Mesenteric fat pad (tissue), 1 donor: Measurements from ENCODE around the gene LTBP1. TPM values are rescaled to one million over a fixed set of nuclear protein-coding genes. Genes with fewer than 3 reads are reported as not detected.
"Not testable (repeated sequence)": the region's sequence is repeated elsewhere in the genome, so short reads cannot be mapped to it uniquely, and the experiment has no call there.

Experiments
- DNase-seq: peaks from one replicate; pipeline ENCODE4 v3.0.0-alpha.2; 2020; ENCODE audit warnings: low spot score
- long read RNA-seq: library from polyadenylated mRNA; unstranded; transcript quantifications from one replicate; pipeline ENCODE4 v2.0.0, GENCODE V29; 2020
- total RNA-seq: library from RNA; stranded (reverse); fragmentation: NEBNext Ultra II Directional; extraction: Animal tissue kit (Norgen Biotek cat#: 25700); gene quantifications from one replicate; pipeline ENCODE4 v1.2.1, GENCODE V29; 2021
- donor health status: DM: yes; HTN: yes; CAD: no.

The LTBP1 gene, protein sequence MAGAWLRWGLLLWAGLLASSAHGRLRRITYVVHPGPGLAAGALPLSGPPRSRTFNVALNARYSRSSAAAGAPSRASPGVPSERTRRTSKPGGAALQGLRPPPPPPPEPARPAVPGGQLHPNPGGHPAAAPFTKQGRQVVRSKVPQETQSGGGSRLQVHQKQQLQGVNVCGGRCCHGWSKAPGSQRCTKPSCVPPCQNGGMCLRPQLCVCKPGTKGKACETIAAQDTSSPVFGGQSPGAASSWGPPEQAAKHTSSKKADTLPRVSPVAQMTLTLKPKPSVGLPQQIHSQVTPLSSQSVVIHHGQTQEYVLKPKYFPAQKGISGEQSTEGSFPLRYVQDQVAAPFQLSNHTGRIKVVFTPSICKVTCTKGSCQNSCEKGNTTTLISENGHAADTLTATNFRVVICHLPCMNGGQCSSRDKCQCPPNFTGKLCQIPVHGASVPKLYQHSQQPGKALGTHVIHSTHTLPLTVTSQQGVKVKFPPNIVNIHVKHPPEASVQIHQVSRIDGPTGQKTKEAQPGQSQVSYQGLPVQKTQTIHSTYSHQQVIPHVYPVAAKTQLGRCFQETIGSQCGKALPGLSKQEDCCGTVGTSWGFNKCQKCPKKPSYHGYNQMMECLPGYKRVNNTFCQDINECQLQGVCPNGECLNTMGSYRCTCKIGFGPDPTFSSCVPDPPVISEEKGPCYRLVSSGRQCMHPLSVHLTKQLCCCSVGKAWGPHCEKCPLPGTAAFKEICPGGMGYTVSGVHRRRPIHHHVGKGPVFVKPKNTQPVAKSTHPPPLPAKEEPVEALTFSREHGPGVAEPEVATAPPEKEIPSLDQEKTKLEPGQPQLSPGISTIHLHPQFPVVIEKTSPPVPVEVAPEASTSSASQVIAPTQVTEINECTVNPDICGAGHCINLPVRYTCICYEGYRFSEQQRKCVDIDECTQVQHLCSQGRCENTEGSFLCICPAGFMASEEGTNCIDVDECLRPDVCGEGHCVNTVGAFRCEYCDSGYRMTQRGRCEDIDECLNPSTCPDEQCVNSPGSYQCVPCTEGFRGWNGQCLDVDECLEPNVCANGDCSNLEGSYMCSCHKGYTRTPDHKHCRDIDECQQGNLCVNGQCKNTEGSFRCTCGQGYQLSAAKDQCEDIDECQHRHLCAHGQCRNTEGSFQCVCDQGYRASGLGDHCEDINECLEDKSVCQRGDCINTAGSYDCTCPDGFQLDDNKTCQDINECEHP (N-terminal part only)
- total RNA-seq = 15.4 TPM
- long read RNA-seq, partial matches to known transcripts = 5 of 5 reads
- long read RNA-seq, other reads (novel, unspliced or antisense) = 0 of 5 reads

DNA sequence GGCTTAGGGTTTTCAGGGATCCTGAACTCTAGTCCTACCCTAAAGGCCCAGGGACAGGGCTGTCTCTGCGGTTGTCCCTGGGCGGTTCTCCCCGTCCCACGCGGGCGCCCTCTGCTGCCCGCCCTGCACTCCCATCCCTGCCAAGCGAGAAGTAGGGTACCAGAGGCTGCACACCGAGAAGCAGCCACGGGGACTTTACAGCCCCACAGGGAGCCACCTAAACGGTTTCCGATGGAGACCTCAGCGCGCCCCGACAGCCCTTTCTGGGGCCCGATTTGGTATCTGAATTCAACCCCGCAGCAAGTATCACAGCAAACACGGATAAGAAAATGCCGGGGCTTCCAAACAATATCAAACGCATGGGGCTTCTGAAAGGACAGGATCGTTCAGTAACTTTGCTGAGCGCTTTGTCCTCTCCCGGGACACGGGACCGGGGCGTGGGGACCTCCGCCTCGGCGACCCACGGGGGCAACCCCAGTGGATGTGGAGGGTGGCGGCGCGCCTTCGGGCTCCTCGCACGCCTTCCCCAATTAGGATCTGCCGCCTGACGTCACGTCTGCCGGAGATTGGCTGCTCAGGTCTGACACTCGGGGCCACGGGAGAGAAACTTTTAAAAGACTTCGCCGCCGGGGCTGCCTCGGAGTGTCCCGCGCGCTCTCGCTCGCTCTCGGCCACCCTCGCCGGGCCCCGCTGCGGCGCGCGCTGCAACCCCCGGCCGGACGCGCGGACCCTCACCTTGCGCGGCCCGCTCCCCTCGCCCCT lies at the start of gene LTBP1:
Gene LTBP1, plus strand, starts transcription at position 640 of the 762 bp plus-strand sequence. CDS start 372 bp downstream, outside the sequence.
- DNase-seq = no peak

DNA sequence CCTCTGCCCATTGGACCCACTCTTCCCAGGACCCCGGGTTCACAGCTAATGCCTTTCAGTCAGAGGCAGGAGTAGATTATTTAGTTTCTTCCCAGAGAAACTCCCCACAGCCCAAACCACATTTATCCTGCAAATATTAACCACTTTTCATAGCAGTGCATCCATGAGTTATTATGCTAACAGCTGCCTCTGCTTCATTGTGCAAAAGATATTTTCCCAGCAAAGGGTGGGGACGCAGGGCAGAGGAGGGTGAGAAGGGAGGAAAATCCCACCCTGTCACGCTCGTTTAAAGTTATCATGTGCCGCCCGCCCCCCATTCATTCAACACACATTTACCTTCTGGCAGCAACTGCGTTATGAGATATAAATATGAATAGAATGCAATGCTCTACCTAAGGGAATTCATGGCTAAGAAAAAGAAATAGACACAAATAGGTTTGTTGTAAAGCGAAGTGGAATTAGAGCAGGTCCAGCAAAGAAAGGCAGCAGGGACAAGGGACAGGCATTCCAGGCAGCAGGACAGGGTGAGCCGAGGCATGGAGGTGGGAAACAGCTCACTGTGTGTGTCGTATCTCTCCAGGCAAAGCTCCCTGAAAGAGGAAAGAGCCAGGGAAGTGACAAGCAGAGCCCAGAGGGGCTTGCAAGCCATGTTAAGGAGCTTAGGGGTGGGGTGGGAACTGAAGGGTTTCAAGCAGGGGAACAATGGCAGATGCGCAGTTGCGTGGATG lies 46.3 kb upstream of the LTBP1 start:
- no peak for DNase-seq

- no peak for DNase-seq
Measured at GRCh38 chr2:32901313-32901712, 45.4 kb upstream of the LTBP1 start.

DNA sequence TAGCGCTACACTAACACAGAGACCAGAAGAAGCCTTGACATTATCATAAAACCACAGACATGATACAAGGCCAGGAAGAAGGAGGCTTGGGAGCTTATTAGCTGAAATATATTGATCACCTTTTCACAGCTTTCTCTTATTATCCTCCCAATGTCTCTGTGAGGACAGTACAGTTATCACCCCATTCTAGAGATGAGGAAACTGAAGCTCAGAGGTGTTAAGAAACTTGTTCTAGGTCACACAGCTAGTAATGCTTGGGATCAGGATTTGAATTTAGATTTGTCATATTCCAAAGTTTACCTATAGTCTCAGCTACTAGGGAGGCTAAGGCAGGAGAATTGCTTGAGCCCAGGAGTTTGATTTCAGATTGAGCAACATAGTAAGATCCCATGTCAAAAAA lies 44.6 kb upstream of the LTBP1 start:
- DNase-seq = no peak

DNA sequence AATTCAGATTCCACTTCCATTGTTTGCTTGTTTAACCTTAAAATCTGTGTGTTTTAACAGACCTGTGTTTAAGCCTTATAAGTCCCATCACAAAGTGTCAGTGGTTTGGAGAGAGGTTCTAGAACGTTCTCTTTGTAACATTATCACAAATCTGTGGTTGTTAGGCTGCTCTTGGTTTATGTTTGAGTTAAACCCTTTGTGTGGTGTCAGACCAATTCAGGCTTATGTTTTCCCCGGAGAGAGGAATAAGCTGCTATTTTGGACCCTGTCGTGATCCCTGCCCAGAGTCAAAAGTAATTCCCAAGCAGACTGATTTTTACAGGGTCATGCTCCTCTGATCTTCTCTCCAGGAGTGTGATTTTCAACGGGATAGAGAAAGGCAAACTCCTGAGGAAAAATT lies 43.8 kb upstream of the LTBP1 start:
- DNase-seq = no peak

- no peak for DNase-seq
Measured at GRCh38 chr2:32904074-32904473, 42.7 kb upstream of the LTBP1 start.

GRCh38 chr2:32904751-32905150 lies 42.0 kb upstream of the LTBP1 start:
- no peak for DNase-seq

DNA sequence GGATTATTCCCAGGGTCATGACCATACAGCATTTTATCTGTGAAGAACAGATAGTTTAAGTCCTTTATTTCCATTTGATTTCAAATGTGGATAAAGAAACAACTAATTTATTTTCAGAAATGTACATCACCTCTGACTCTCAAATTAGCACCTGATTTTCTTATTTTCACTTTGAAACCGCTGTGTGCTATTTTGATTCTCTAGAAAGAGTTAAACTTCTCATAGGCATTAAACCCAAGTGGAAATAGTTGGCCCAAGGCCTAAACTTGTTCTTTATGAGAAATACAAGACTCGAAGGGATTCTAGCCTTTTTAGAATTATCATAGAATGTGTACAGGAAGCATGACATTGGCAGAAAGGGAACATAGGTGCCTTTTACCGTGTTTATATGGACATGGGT lies 41.5 kb upstream of the LTBP1 start:
- no peak for DNase-seq

DNA sequence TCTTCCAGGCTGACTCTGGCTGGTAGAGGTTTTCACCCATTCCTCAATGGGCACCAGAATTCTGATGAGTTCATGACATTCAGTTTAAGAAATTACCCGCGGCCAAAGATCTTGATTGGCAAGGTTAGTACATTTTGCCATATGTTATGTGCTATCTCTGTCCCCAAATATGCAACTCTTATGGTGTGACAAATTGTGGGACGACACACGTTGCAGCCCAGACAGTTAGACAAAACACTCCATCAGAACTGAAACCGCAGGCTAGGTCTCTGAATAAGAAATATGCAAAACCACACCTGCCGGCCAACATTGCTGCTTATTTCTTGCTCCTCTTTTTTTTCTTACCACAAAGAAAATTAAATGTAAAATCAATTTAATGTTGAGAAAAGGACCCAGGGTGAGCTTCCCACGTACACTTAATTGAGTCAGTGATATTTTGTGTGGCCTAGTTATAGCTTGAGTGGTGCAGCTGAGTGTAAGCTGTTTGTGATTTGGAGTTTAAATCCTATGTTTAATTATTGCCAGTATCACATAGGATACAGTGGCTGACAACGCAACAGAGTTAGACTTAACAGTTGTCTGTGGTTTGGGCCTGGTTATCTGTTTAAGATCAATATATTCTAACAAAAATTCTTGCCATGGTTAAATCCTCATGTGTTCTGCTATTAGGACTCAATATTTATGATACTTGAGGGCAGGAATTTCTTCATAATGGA lies 35.7 kb upstream of the LTBP1 start:
- DNase-seq = no peak

- DNase-seq = no peak
Measured at GRCh38 chr2:32915694-32916093, 31.1 kb upstream of the LTBP1 start.

DNA sequence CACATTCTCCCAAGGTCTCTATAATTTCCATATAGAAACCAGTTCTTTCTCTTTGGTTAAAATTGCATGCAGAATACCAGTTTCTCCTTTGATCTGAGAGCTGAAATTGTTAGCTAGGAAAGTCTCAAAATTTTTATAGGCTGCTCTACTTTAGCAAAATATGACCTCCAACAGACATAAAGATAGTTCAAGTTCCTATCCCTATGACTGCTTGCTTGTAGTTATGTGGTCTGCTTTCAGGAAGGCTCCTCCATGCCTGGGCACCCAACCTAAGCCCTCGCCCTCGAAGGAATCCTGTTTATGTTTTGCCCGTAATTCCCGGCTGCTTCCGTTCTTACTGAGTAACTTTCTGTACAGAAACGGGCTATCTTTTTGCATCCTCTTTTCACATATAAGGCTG lies 28.0 kb upstream of the LTBP1 start:
- no peak for DNase-seq

DNA sequence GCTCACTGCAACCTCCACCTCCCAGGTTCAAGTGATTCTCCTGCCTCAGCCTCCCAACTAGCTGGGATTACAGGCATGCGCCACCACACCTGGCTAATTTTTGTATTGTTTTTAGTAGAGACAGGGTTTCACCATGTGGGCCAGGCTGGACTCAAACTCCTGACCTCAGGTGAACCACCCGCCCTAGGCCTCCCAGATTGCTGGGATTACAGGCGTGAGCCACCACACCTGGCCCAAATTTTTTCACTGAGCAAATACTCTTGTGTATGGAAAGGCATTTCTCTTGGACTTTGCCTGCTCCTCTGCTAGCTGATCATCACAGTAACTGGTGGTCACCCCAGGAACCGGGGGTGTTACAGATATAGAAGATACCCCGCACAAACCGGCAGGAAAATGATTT lies 26.9 kb upstream of the LTBP1 start:
- not testable (repeated sequence) for DNase-seq

DNA sequence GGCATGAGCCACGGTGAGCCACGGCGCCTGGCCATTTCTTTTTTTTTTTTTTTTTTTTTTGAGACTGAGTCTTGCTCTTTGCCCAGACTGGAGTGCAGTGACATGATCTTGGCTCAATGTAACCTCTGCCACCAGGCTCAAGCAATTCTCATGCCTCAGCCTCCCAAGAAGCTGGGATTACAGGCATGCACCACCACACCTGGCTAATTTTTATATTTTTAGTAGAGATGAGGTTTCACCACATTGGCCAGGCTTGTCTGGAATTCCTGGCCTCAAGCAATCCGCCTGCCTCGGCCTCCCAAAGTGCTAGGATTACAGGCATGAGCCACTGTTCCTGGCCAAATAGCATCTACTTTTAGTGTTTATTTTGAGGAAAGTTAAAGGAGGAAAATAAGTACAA lies 25.3 kb upstream of the LTBP1 start:
- not testable (repeated sequence) for DNase-seq

DNA sequence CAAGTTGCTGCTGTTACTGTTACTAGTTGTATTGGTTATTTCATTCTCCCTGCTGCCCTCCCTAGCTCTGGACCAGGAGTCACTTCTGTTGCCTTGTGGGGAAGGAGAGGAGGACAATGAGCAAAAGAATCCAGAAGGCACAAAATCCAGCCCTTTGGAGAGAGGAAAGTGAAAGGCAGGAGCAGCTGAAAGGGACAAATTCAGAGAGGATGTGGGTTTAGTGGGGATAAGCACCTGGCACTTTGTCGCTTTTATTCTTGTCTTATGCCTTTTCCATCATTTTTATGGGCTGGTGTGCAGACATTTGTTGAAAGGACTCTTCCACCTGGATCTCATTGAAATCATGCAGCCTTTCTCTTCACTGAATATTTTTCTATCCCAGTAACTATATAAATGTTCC lies 24.3 kb upstream of the LTBP1 start:
- no peak for DNase-seq

GRCh38 chr2:32923109-32923508 lies 23.6 kb upstream of the LTBP1 start:
- DNase-seq = no peak

DNA sequence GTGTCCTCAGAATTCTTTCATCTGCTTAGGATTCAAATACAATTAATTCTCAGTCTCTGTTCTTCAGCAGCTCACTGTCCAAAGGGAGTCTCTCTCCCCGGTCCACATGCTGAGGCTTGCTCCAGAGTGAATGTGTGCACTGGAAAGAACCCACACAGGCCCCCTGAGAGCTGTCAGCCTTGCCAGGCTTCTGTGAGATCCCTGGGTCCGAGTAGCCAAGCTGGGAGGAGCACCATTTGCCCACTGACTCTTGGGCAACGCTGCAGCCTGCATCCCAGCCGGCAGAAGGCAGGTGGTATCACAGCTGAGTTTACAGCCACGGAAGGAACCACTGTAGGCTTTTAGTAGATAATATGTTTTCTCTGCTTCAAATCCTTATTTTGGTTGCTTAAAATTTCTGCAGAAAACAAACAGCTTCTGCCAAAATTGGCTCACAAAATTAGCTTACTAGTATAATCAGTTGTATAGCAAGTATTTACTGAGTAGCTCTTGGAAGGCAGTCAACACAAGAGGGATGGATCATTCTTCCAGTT lies 21.4 kb upstream of the LTBP1 start:
- no peak for DNase-seq

- no peak for DNase-seq
Measured at GRCh38 chr2:32925976-32926707, 20.6 kb upstream of the LTBP1 start.

DNA sequence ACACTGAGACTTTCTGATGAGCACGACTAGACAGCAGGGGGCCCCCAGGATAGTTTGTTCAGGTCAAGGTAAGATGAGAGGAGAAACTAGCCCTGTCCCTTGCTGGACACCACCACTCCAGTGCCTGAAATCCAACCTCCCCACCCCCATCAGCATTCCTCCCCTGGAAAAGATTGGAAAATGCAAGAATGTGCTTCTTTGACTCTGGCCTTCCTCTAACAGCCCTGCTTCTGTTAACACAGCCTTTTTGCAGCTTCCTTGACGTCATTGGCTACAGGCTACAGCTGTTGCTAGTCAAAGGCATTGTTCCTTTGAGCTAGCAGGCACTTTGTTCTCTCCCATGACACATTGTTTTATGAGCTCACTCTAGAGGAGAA lies 20.1 kb upstream of the LTBP1 start:
- no peak for DNase-seq
